HepG2 (cell line): ENCODE results near the gene EMC9. TPM values are rescaled to one million over a fixed set of nuclear protein-coding genes. Genes with fewer than 3 reads are reported as not detected.

ENCODE experiments used
- AKAP8 ChIP-seq: sonication (generic); formaldehyde crosslinking; IDR thresholded peaks from 2 replicates; pipeline ENCODE4 v1.5.1; 2020; ENCODE audit warnings: mild to moderate bottlenecking, missing genetic modification reagents
- ARNT2 ChIP-seq: sonication (generic); formaldehyde crosslinking; IDR thresholded peaks from 2 replicates; pipeline ENCODE4 v1.8.0; 2022; ENCODE audit warnings: mild to moderate bottlenecking, low read depth, missing genetic modification reagents, moderate library complexity
- ETV5 ChIP-seq: IDR thresholded peaks from 2 replicates; pipeline ENCODE4 v1.6.1; 2018; ENCODE audit warnings: missing biosample characterization, missing genetic modification reagents, inconsistent platforms, borderline replicate concordance
- GFI1 ChIP-seq: sonication (generic); formaldehyde crosslinking; IDR thresholded peaks from 2 replicates; pipeline ENCODE4 v1.5.0; 2020; ENCODE audit warnings: missing genetic modification reagents, mild to moderate bottlenecking, borderline replicate concordance
- MIER2 ChIP-seq: IDR thresholded peaks from 2 replicates; pipeline ENCODE4 v1.6.1; 2016; ENCODE audit warnings: missing biosample characterization, missing genetic modification reagents
- NCOA5 ChIP-seq: sonication (generic); formaldehyde crosslinking; IDR thresholded peaks from 2 replicates; pipeline ENCODE4 v1.4.0; 2020; ENCODE audit warnings: missing genetic modification reagents
- NFE2 ChIP-seq: sonication (generic); formaldehyde crosslinking; IDR thresholded peaks from 2 replicates; pipeline ENCODE4 v1.4.0; 2020; ENCODE audit warnings: missing genetic modification reagents
- POLR2A ChIP-seq, 2 experiments: IDR thresholded peaks; 2 replicates each; pipeline ENCODE4 v1.6.1; 2011; ENCODE audit warnings: low read depth in 2 of 2, low read length in 2 of 2, mild to moderate bottlenecking in 1 of 2, moderate library complexity in 1 of 2; ENCODE audit not compliant: insufficient read depth in 1 of 2
- REL ChIP-seq: sonication (generic); formaldehyde crosslinking; conservative IDR thresholded peaks from 2 replicates; pipeline ENCODE4 v1.8.0; 2022; ENCODE audit warnings: mild to moderate bottlenecking, missing genetic modification reagents, moderate library complexity
- RFX5 ChIP-seq: IDR thresholded peaks from 2 replicates; pipeline ENCODE4 v1.6.1; 2011; ENCODE audit warnings: low read depth, low read length, improper control_type of control experiment
- RFXANK ChIP-seq: IDR thresholded peaks from 2 replicates; pipeline ENCODE4 v1.6.1; 2016
- SIX1 ChIP-seq: sonication (generic); formaldehyde crosslinking; IDR thresholded peaks from 2 replicates; pipeline ENCODE4 v1.4.0; 2020; ENCODE audit warnings: missing genetic modification reagents, borderline replicate concordance
- SNAI1 ChIP-seq: sonication (generic); formaldehyde crosslinking; IDR thresholded peaks from 2 replicates; pipeline ENCODE4 v1.5.0; 2020; ENCODE audit warnings: mild to moderate bottlenecking, missing genetic modification reagents, borderline replicate concordance
- TCF7 ChIP-seq: sonication (generic); IDR thresholded peaks from 2 replicates; pipeline ENCODE4 v1.6.1; 2016; ENCODE audit warnings: antibody characterized with exemption, low read depth
- THRA ChIP-seq: sonication (generic); formaldehyde crosslinking; IDR thresholded peaks from 2 replicates; pipeline ENCODE4 v1.4.0; 2020; ENCODE audit warnings: missing genetic modification reagents, borderline replicate concordance
- ZBTB44 ChIP-seq: sonication (generic); formaldehyde crosslinking; IDR thresholded peaks from 2 replicates; pipeline ENCODE4 v1.4.0; 2020; ENCODE audit warnings: missing genetic modification reagents
- ZKSCAN5 ChIP-seq: sonication (generic); formaldehyde crosslinking; IDR thresholded peaks from 2 replicates; pipeline ENCODE4 v1.5.1; 2020; ENCODE audit warnings: mild to moderate bottlenecking, missing genetic modification reagents
- ZNF33B ChIP-seq: sonication (generic); formaldehyde crosslinking; IDR thresholded peaks from 2 replicates; pipeline ENCODE4 v1.5.1; 2020; ENCODE audit warnings: mild to moderate bottlenecking, missing genetic modification reagents
- ZNF546 ChIP-seq: sonication (generic); formaldehyde crosslinking; conservative IDR thresholded peaks from 2 replicates; pipeline ENCODE4 v1.8.1; 2023; ENCODE audit warnings: mild to moderate bottlenecking, missing genetic modification reagents
- ZNF816 ChIP-seq: sonication (generic); formaldehyde crosslinking; IDR thresholded peaks from 2 replicates; pipeline ENCODE4 v1.8.0; 2022; ENCODE audit warnings: missing genetic modification reagents, mild to moderate bottlenecking, borderline replicate concordance
- polyA plus RNA-seq, 8 experiments: library from polyadenylated mRNA; depleted of rRNA in 3 of 8; stranded (reverse) in 7 of 8; unstranded in 1 of 8; fragments of >200 nt; fragmentation: Illumina TruSeq in 4 of 8; extraction: Trizol in 4 of 8; gene quantifications; 2 replicates each; pipeline versions ENCODE4 v1.2.1 to v1.2.3, GENCODE V29; 2011 to 2016; ENCODE audit warnings: low read depth in 4 of 8, missing spikeins in 1 of 8, mixed read lengths in 1 of 8; ENCODE audit not compliant: insufficient read depth in 1 of 8
- total RNA-seq, 5 experiments: library from RNA; depleted of rRNA; stranded (reverse); fragments of >200 nt; fragmentation: Illumina TruSeq; extraction: Trizol; gene quantifications; 2 replicates each; pipeline ENCODE4 v1.2.3, GENCODE V29; 2016; ENCODE audit warnings: low read depth in 1 of 5
- TF ChIP-seq, protein P1 (sequence below): sonication (generic); formaldehyde crosslinking; IDR thresholded peaks from 2 replicates; pipeline ENCODE4 v1.8.1; 2023; ENCODE audit warnings: mild to moderate bottlenecking, missing genetic modification reagents
- TF ChIP-seq, protein P2 (sequence below): IDR thresholded peaks from 2 replicates; pipeline ENCODE4 v1.6.1; 2016; ENCODE audit warnings: missing genetic modification reagents, missing compliant biosample characterization
- TF ChIP-seq, protein P3 (sequence below): sonication (generic); formaldehyde crosslinking; IDR thresholded peaks from 2 replicates; pipeline ENCODE4 v1.4.0; 2020; ENCODE audit warnings: missing genetic modification reagents, borderline replicate concordance

The EMC9 gene
- total and polyA plus RNA-seq, 2 of the 13 experiments (the other 11 are each of a cell fraction or from before 2014, with no cell fraction given): 60.5 to 78.7 TPM

GRCh38 chr14:24095271-24096068 is 45.9 kb downstream of the EMC9 start (continued):
- TF ChIP-seq ZBTB44 (CRISPR knock-in tag) (0 out of 2 replicates have a peak, but pooled peaks have one; percentile 87), NFE2 (CRISPR knock-in tag) (no peak), ZNF33B (CRISPR knock-in tag) (peak; percentile 99), SNAI1 (CRISPR knock-in tag) (peak; percentile 91; the same call in 1 of the 2 replicates), THRA (CRISPR knock-in tag) (peak; percentile 98), ZKSCAN5 (CRISPR knock-in tag) (peak; percentile 93), SIX1 (peak; percentile 70), ZNF546 (CRISPR knock-in tag) (peak; percentile 76; the same call in 1 of the 2 replicates), NCOA5 (CRISPR knock-in tag) (no peak; the same call in 1 of the 2 replicates), TCF7 (peak; percentile 30; the same call in 1 of the 2 replicates), GFI1 (CRISPR knock-in tag) (no peak), ETV5 (CRISPR knock-in tag) (peak; percentile 65), ARNT2 (peak; percentile 99), REL (CRISPR knock-in tag) (no peak), MIER2 (CRISPR knock-in tag) (peak; percentile 86), POLR2A (IDR thresholded peaks at IDR 0.05; ENCODE audit: insufficient read depth in 1 of 2, low read depth in 2 of 2, low read length in 2 of 2) (peak in 1 of 2 experiments; percentile 98; a peak in 2 of 4 replicates), AKAP8 (CRISPR knock-in tag) (peak; percentile 98), RFXANK (CRISPR knock-in tag) (peak; percentile 96), RFX5 (no peak), ZNF816 (CRISPR knock-in tag) (no peak)
- TF ChIP-seq, protein P1, sequence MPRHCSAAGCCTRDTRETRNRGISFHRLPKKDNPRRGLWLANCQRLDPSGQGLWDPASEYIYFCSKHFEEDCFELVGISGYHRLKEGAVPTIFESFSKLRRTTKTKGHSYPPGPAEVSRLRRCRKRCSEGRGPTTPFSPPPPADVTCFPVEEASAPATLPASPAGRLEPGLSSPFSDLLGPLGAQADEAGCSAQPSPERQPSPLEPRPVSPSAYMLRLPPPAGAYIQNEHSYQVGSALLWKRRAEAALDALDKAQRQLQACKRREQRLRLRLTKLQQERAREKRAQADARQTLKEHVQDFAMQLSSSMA (CRISPR knock-in tag): peak; percentile 98
- TF ChIP-seq, protein P2, sequence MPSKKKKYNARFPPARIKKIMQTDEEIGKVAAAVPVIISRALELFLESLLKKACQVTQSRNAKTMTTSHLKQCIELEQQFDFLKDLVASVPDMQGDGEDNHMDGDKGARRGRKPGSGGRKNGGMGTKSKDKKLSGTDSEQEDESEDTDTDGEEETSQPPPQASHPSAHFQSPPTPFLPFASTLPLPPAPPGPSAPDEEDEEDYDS (CRISPR knock-in tag): peak; percentile 97
- TF ChIP-seq, protein P3, sequence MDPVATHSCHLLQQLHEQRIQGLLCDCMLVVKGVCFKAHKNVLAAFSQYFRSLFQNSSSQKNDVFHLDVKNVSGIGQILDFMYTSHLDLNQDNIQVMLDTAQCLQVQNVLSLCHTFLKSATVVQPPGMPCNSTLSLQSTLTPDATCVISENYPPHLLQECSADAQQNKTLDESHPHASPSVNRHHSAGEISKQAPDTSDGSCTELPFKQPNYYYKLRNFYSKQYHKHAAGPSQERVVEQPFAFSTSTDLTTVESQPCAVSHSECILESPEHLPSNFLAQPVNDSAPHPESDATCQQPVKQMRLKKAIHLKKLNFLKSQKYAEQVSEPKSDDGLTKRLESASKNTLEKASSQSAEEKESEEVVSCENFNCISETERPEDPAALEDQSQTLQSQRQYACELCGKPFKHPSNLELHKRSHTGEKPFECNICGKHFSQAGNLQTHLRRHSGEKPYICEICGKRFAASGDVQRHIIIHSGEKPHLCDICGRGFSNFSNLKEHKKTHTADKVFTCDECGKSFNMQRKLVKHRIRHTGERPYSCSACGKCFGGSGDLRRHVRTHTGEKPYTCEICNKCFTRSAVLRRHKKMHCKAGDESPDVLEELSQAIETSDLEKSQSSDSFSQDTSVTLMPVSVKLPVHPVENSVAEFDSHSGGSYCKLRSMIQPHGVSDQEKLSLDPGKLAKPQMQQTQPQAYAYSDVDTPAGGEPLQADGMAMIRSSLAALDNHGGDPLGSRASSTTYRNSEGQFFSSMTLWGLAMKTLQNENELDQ (CRISPR knock-in tag): no peak; the same call in 1 of the 2 replicates
